ENCODE results near the gene TAF1. TPM values are rescaled to one million over a fixed set of nuclear protein-coding genes. Genes with fewer than 3 reads are reported as not detected.

Gene TAF1
- polyA plus RNA-seq, 1 of the 3 experiments (the other 2 are of a cell fraction), result 25.0 TPM

DNA sequence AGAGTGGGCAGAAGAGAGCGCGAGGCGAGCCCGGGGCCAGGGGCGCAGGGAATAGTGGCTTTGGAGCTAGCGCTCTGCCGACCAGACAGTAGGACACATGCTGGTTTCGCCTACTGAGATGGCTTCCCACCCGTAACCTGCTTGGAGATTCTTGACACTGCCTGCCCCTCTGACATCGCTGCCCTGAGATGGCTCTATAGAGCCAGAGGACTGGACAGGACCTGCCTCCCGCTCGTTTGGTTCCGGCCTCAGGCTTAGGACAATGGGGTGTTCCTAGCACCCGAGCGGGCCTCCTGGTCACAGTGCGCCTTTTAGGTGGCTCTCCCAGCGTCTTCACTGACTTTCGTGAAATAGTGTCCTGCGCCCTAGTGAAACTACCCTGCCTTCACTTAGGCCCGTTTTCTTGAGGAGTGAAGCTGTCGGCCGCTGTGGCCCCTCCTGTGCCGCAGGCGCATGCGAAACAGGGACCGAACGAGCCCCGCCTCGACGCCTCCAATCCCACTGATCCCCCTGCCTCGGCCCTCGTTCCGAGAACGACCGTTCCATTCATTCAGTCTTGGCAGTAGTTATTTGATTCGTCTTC lies 608 bp downstream of the TAF1 start:
- TF ChIP-seq, protein P1, sequence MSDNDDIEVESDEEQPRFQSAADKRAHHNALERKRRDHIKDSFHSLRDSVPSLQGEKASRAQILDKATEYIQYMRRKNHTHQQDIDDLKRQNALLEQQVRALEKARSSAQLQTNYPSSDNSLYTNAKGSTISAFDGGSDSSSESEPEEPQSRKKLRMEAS (IDR thresholded peaks at IDR 0.05; ENCODE audit: low read depth), result peak; percentile 22; the same call in 1 of the 2 replicates
- TF ChIP-seq, protein P2, sequence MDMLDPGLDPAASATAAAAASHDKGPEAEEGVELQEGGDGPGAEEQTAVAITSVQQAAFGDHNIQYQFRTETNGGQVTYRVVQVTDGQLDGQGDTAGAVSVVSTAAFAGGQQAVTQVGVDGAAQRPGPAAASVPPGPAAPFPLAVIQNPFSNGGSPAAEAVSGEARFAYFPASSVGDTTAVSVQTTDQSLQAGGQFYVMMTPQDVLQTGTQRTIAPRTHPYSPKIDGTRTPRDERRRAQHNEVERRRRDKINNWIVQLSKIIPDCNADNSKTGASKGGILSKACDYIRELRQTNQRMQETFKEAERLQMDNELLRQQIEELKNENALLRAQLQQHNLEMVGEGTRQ (IDR thresholded peaks at IDR 0.05; ENCODE audit: borderline replicate concordance, low read depth, low read length), result no peak
- TF ChIP-seq NRF1 (IDR thresholded peaks at IDR 0.05; ENCODE audit: low read depth, low read length), result peak; percentile 52; the same call in 1 of the 2 replicates
- ChIA-PET POLR2A (interaction anchor here (0.5 to 1.7 kb wide), 6 partner anchors 8 to 166 kb away, joined by 3 to 19 read pairs (median 4); partner anchors contain the start of genes NONO, OGT and ZMYM3), CTCF (interaction anchor here (0.9 to 1.4 kb wide), 2 partner anchors 83 to 286 kb away, joined by 3 to 5 read pairs; partner anchors contain the start of gene NONO)
- Histone ChIP-seq H2AFZ (ENCODE audit: low read depth) (peak overlapping the region; percentile 69), H3K4me2 (peak overlapping the region; percentile 98), H3K4me1 (ENCODE audit: control insufficient read depth in 1 of 2, insufficient read depth in 2 of 2, low read depth in 1 of 2, low read length in 1 of 2) (peaks cover 7 to 10% of the 10 kb centered on the region in 2 experiments; a peak in 2 of 4 replicates), H3K9ac (peak overlapping the region; percentile 91), H3K27ac (ENCODE audit: low read depth in 2 of 2, low read length in 1 of 2) (peak overlapping the region; percentile 77 to 90), H3F3A (replicated peaks; ENCODE audit: insufficient read depth) (peaks cover 5% of the 10 kb centered on the region), H3K79me2 (ENCODE audit: insufficient read depth) (peaks cover 54% of the 10 kb centered on the region), H3K4me3 (ENCODE audit: low read depth in 2 of 2, low read length in 1 of 2) (peak overlapping the region; percentile 63 to 89), H3K9me3 (no peaks in the 10 kb centered on the region), H3K27me3 (ENCODE audit: insufficient read depth) (no peaks in the 10 kb centered on the region; the same call in 1 of the 2 replicates), H3K9me2 (no peaks in the 10 kb centered on the region), H3K36me3 (replicated peaks in 1 of 2; ENCODE audit: control insufficient read depth in 1 of 2, insufficient read depth in 2 of 2, low read length in 1 of 2) (peaks cover 18 to 24% of the 10 kb centered on the region in 2 experiments), H4K20me1 (ENCODE audit: insufficient read depth) (peaks cover 25% of the 10 kb centered on the region; the same call in 1 of the 2 replicates)
- DNase-seq, result peak; percentile 44
- WGBS (ENCODE audit: low lambda C conversion rate), result under 1% methylated on average over 22 of the region's 36 CpGs

DNA sequence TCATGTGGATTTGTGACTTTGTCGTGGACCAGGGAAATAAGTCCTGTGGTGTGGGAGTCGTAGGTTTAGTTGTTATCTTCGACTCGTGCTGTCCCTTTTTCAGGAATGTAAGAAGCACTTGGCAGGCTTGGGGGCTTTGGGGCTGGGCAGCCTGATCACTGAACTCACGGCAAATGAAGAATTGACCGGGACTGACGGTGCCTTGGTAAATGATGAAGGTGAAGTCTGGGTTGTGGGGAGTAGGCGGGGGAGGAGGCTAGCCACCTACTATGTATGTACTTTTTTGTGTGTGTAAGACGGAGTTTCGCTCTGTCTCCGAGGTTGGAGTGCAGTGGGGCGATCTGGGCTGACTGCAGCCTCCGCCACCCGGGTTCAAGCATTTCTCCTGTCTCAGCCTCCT lies 1.2 kb downstream of the TAF1 start:
- H2AFZ ChIP-seq (ENCODE audit: low read depth), result peak overlapping the region; percentile 69; the same call in 1 of the 2 replicates
- 33% methylated on average over 14 of the region's 14 CpGs for WGBS (ENCODE audit: low lambda C conversion rate)
- CTCF ChIA-PET, result no interaction called here

More for the DNA sequence above, 1.2 kb downstream of the TAF1 start:
- Histone ChIP-seq H3K4me2 (peak overlapping the region; percentile 98), H4K20me1 (ENCODE audit: insufficient read depth) (peaks cover 29% of the 10 kb centered on the region; the same call in 1 of the 2 replicates), H3K79me2 (ENCODE audit: insufficient read depth) (peaks cover 60% of the 10 kb centered on the region), H3K27ac (ENCODE audit: low read depth in 2 of 2, low read length in 1 of 2) (peak overlapping the region in 1 of 2 experiments; percentile 90; a peak in 2 of 4 replicates), H3K9ac (peak overlapping the region; percentile 91; the same call in 1 of the 2 replicates), H3K4me1 (ENCODE audit: control insufficient read depth in 1 of 2, insufficient read depth in 2 of 2, low read depth in 1 of 2, low read length in 1 of 2) (peaks cover 7 to 10% of the 10 kb centered on the region in 2 experiments; a peak in 2 of 4 replicates), H3K9me3 (no peaks in the 10 kb centered on the region), H3F3A (replicated peaks; ENCODE audit: insufficient read depth) (peaks cover 5% of the 10 kb centered on the region), H3K27me3 (ENCODE audit: insufficient read depth) (no peaks in the 10 kb centered on the region; the same call in 1 of the 2 replicates), H3K36me3 (replicated peaks in 1 of 2; ENCODE audit: control insufficient read depth in 1 of 2, insufficient read depth in 2 of 2, low read length in 1 of 2) (peaks cover 21 to 26% of the 10 kb centered on the region in 2 experiments), H3K9me2 (no peaks in the 10 kb centered on the region), H3K4me3 (ENCODE audit: low read depth in 2 of 2, low read length in 1 of 2) (peak overlapping the region; percentile 63 to 89)
- no peak for DNase-seq
- POLR2A ChIA-PET, result interaction anchor here (1.0 kb wide), 1 partner anchor 86 kb away, joined by 4 read pairs; no protein-coding TSS in a partner anchor
- TF ChIP-seq SMC3 (IDR thresholded peaks at IDR 0.05; ENCODE audit: low read depth, low read length) (no peak), JUND (IDR thresholded peaks at IDR 0.05) (no peak), NRF1 (IDR thresholded peaks at IDR 0.05; ENCODE audit: low read depth, low read length) (no peak), TEAD4 (IDR thresholded peaks at IDR 0.05; ENCODE audit: borderline replicate concordance, insufficient read depth) (no peak), EZH2phosphoT487 (IDR thresholded peaks at IDR 0.05; ENCODE audit: borderline replicate concordance, low read depth) (no peak), SIN3A (IDR thresholded peaks at IDR 0.05; ENCODE audit: borderline replicate concordance, low read depth, low read length) (no peak), MXI1 (IDR thresholded peaks at IDR 0.05; ENCODE audit: low read depth, low read length) (no peak)
- TF ChIP-seq, protein P1 (IDR thresholded peaks at IDR 0.05; ENCODE audit: low read depth), result no peak
